GM12873 (cell line): ENCODE measurements around the gene STK33.

Experiments
- TF ChIP-seq, protein P1 (sequence below): IDR thresholded peaks from 2 replicates; pipeline ENCODE4 v1.5.1; 2012; ENCODE audit warnings: low read depth, mild to moderate bottlenecking, moderate library complexity, low read length, control low read depth; ENCODE audit not compliant: insufficient read depth; ENCODE audit errors: missing control alignments

STK33 gene

DNA sequence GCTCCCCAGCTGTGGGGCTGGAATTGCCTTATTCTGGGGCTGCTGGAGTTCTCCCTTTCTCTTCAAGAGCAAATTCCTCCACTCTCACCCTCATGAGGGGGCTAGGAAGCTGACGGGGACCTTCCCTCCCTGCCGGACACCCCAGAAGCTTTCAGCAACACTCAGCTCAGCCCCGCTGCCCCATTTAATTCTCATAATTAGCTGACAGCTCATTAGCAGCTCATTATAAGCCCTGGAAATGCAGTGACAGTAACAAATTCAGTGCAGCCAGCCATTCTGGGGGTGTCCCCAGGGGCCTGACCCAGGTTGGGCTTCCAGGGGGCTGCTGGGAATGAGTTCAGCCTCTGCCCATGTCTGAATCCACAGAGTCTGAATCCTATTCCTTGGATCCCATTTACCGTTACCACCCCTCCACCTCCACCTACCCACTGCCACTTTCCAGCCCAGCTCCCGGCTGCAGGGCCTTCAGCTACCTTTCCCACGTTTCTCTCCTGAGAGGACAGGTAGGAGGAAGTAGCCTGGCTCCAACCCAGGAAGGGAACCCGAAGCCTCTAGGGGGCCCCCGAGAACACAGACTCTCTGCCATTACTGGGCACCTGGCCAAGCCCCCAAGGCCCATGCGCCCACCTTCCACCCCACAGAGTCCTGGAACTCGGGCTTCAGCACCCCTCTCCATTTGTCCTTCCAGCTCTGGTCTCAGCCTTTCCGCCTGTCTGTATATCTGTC is 228.6 kb downstream of the STK33 start:
- TF ChIP-seq, protein P1, sequence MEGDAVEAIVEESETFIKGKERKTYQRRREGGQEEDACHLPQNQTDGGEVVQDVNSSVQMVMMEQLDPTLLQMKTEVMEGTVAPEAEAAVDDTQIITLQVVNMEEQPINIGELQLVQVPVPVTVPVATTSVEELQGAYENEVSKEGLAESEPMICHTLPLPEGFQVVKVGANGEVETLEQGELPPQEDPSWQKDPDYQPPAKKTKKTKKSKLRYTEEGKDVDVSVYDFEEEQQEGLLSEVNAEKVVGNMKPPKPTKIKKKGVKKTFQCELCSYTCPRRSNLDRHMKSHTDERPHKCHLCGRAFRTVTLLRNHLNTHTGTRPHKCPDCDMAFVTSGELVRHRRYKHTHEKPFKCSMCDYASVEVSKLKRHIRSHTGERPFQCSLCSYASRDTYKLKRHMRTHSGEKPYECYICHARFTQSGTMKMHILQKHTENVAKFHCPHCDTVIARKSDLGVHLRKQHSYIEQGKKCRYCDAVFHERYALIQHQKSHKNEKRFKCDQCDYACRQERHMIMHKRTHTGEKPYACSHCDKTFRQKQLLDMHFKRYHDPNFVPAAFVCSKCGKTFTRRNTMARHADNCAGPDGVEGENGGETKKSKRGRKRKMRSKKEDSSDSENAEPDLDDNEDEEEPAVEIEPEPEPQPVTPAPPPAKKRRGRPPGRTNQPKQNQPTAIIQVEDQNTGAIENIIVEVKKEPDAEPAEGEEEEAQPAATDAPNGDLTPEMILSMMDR, result peak; percentile 45

- TF ChIP-seq, protein P1, result no peak
Measured at GRCh38 chr11:8363921-8364320, 230.1 kb downstream of the STK33 start.

DNA sequence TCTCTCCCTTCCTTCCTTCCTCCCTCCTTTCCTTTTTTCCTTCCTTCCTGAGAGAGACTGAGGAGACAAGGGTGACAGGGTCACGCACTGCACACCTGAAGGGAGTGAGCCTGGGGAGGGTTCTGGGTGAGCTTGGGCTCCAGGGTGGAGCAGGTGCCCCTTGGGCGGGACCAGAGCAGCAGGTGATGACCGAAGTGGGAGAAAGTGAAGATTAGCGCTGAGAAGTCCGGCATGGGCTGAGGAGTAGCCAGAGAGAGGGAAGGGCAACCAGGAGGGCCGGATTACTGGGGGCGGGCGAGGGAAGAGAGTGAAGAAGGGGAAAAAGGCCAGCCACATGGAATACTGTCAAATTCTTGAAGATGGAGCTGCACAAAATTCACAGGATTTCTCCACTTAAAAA is 231.1 kb downstream of the STK33 start:
- TF ChIP-seq, protein P1, result no peak

DNA sequence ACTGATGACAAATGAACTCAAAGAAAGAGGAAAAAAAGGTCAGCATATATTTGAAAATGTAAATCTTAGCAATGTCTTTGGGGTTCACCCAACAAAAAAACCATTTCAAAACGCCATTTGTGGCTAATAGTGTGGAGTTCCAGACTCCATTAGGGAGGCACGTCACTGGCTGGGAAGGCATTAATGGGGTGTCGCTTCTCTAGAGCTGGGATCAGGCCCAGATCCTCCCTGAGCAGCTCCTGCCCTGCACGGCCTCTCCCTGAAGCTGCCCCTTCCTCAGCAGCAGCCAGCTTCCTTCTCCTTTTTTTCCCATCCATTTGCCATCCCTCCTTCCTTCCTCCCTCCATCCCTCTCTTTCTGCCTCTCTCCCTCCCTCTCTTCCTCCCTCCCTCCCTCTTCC is 231.5 kb downstream of the STK33 start:
- TF ChIP-seq, protein P1, result no peak

- TF ChIP-seq, protein P1, result no peak
Measured at GRCh38 chr11:8361664-8362210, 232.3 kb downstream of the STK33 start.

DNA sequence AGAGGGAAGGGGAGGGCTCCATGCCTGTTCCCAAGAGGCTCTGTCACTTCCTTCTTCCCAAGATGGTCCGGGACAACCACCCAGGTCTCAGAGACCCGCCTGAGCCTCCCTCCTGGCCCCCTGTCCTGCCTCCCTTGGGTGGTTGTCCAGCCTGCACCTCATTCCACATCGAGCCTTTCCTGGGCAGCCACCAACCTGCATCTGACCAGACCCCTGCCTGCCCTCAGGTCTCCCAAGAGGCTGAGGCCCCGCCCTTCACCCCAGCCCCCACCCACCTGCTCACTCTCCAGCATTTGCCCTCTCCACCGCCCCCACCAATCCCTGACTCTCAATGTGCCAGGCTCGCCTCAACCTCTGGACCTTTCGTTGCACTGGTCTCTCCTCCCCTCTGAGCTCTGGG is 232.8 kb downstream of the STK33 start:
- TF ChIP-seq, protein P1, result no peak

DNA sequence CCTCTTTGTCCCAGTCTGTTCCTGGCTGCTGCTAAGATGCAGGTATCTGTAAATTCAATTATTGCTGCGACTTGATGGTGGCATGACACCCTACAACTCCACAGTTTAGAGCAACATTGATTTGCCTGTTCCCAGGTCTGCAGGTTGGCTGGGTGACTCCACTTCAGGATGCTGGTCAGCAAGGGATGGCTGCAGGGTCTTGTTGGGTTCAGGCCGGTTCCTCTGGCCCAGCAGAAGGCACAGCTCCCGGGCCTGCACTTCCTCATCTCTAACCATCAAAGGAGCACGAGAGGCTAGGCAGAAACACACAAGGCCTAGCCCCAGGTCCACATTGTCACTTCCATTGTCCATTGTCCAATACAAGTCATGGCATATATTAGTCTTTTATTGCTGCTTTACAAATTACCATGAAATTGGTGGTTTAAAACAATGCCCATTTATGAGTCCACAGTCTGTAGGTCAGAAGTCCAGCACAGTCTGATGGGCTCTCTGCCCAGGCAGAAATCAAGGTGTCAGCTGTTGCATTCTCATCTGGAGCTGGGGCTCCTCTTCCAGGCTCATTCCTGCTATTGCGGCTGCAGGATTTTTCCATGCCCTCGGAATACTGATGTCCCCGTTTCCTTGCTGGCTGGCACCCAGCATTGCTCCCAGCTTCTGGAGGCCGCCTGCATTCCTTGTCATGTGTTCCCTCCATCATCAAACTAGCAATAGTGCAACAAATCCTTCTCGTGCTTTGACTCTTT is 233.8 kb downstream of the STK33 start:
- TF ChIP-seq, protein P1, result no peak
